WTC11 (cell line): ENCODE measurements around the gene EIF3A. TPM values are rescaled to one million over a fixed set of nuclear protein-coding genes. Genes with fewer than 3 reads are reported as not detected.

Source experiments
- ATAC-seq: fragments of 200-7000 bp; cut with Tn5 transposase; 2 replicates; pipeline ENCODE4 v1.10.0; 2021; ENCODE audit warnings: mild to moderate bottlenecking, moderate library complexity
- CTCF ChIA-PET: fragments of 300-600 bp; sonication (Branson Sonifier 250); formaldehyde crosslinking; loops from one replicate; lab custom pipeline; 2021; ENCODE audit warnings: antibody characterized with exemption; lab: Charles Lee
- POLR2A ChIA-PET: fragments of 350-600 bp; sonication (Branson Sonifier 250); formaldehyde crosslinking; loops from one replicate; lab custom pipeline; 2021; ENCODE audit warnings: antibody characterized with exemption; lab: Charles Lee
- DNase-seq: peaks from one replicate; pipeline ENCODE4 v3.0.0; 2021; ENCODE audit warnings: low spot score
- H3K27ac Mint-ChIP-seq: 2 replicates; pipeline ENCODE4 v1.8.0; 2021; ENCODE audit warnings: mixed read lengths
- H3K27me3 Mint-ChIP-seq: 2 replicates; pipeline ENCODE4 v1.8.0; 2021; ENCODE audit warnings: low read depth, mild to moderate bottlenecking, moderate library complexity, mixed read lengths
- H3K36me3 Mint-ChIP-seq: 2 replicates; pipeline ENCODE4 v1.8.0; 2021; ENCODE audit warnings: mixed read lengths
- H3K4me1 Mint-ChIP-seq: 2 replicates; pipeline ENCODE4 v1.8.0; 2022; ENCODE audit warnings: mixed read lengths
- H3K4me3 Mint-ChIP-seq: 2 replicates; pipeline ENCODE4 v1.8.0; 2021; ENCODE audit warnings: mild to moderate bottlenecking, moderate library complexity, mixed read lengths
- H3K9me3 Mint-ChIP-seq: 2 replicates; pipeline ENCODE4 v1.8.0; 2021; ENCODE audit warnings: mixed read lengths
- CTCF ChIP-seq: fragments of 200-600 bp; IDR thresholded peaks from 2 replicates; pipeline ENCODE4 v1.8.0; 2022; ENCODE audit warnings: antibody characterized with exemption
- EMX1 ChIP-seq: fragments of 250-450 bp; sonication (Bioruptor Pico); IDR thresholded peaks from 2 replicates; pipeline ENCODE4 v1.8.0; 2021; ENCODE audit warnings: mild to moderate bottlenecking
- ESRRA ChIP-seq: sonication (generic); formaldehyde crosslinking; IDR thresholded peaks from 2 replicates; pipeline ENCODE4 v1.8.1; 2022; ENCODE audit warnings: mild to moderate bottlenecking, missing genetic modification reagents, borderline replicate concordance
- GABPB1 ChIP-seq: sonication (generic); formaldehyde crosslinking; IDR thresholded peaks from 2 replicates; pipeline ENCODE4 v1.8.1; 2023; ENCODE audit warnings: mild to moderate bottlenecking, missing genetic modification reagents
- JAZF1 ChIP-seq: fragments of 250-450 bp; sonication (Bioruptor Pico); IDR thresholded peaks from 2 replicates; pipeline ENCODE4 v1.9.0; 2021; ENCODE audit warnings: moderate library complexity, mild to moderate bottlenecking, inconsistent platforms
- MAX ChIP-seq: sonication (generic); formaldehyde crosslinking; IDR thresholded peaks from 2 replicates; pipeline ENCODE4 v1.8.0; 2022; ENCODE audit warnings: mild to moderate bottlenecking, missing genetic modification reagents
- NFATC4 ChIP-seq: fragments of 250-450 bp; sonication (Bioruptor Pico); IDR thresholded peaks from 2 replicates; pipeline ENCODE4 v1.9.0; 2021; ENCODE audit warnings: mild to moderate bottlenecking
- OVOL2 ChIP-seq: fragments of 250-450 bp; sonication (Bioruptor Pico); IDR thresholded peaks from 2 replicates; pipeline ENCODE4 v1.9.0; 2021; ENCODE audit warnings: mild to moderate bottlenecking, borderline replicate concordance
- PRRX2 ChIP-seq: fragments of 250-450 bp; sonication (Bioruptor Pico); IDR thresholded peaks from 2 replicates; pipeline ENCODE4 v1.8.0; 2021; ENCODE audit warnings: mild to moderate bottlenecking
- RORB ChIP-seq: fragments of 250-450 bp; sonication (Bioruptor Pico); IDR thresholded peaks from 2 replicates; pipeline ENCODE4 v1.9.0; 2021; ENCODE audit warnings: mild to moderate bottlenecking
- SMAD3 ChIP-seq: sonication (generic); formaldehyde crosslinking; IDR thresholded peaks from 2 replicates; pipeline ENCODE4 v1.8.0; 2022; ENCODE audit warnings: missing genetic modification reagents, mild to moderate bottlenecking, borderline replicate concordance
- TEAD1 ChIP-seq: sonication (generic); formaldehyde crosslinking; IDR thresholded peaks from 2 replicates; pipeline ENCODE4 v1.8.0; 2022; ENCODE audit warnings: mild to moderate bottlenecking, missing genetic modification reagents
- ZNF121 ChIP-seq: sonication (generic); formaldehyde crosslinking; IDR thresholded peaks from 2 replicates; pipeline ENCODE4 v1.8.0; 2023; ENCODE audit warnings: missing genetic modification reagents
- ZNF281 ChIP-seq: sonication (generic); formaldehyde crosslinking; IDR thresholded peaks from 2 replicates; pipeline ENCODE4 v1.8.0; 2023; ENCODE audit warnings: mild to moderate bottlenecking, missing genetic modification reagents
- ZNF396 ChIP-seq: fragments of 250-450 bp; sonication (Bioruptor Pico); IDR thresholded peaks from 2 replicates; pipeline ENCODE4 v1.8.0; 2021; ENCODE audit warnings: mild to moderate bottlenecking, moderate library complexity, borderline replicate concordance
- total RNA-seq: library from RNA; stranded (reverse); gene quantifications from 3 replicates; pipeline ENCODE4 v1.2.3, GENCODE V29; 2021
- TF ChIP-seq, protein P1 (sequence below): sonication (generic); formaldehyde crosslinking; IDR thresholded peaks from 2 replicates; pipeline ENCODE4 v1.8.1; 2023; ENCODE audit warnings: mild to moderate bottlenecking, missing genetic modification reagents
- TF ChIP-seq, protein P2 (sequence below): fragments of 250-450 bp; sonication (Bioruptor Pico); IDR thresholded peaks from 2 replicates; pipeline ENCODE4 v1.9.0; 2021; ENCODE audit warnings: mild to moderate bottlenecking, borderline replicate concordance
- TF ChIP-seq, protein P3 (sequence below): sonication (generic); formaldehyde crosslinking; IDR thresholded peaks from 2 replicates; pipeline ENCODE4 v1.8.1; 2023; ENCODE audit warnings: mild to moderate bottlenecking, missing genetic modification reagents, moderate library complexity
- TF ChIP-seq, protein P4 (sequence below): fragments of 250-450 bp; sonication (Bioruptor Pico); IDR thresholded peaks from 2 replicates; pipeline ENCODE4 v1.9.0; 2021; ENCODE audit warnings: mild to moderate bottlenecking
- TF ChIP-seq, protein P5 (sequence below): sonication (generic); formaldehyde crosslinking; IDR thresholded peaks from 2 replicates; pipeline ENCODE4 v1.8.1; 2022; ENCODE audit warnings: mild to moderate bottlenecking, missing genetic modification reagents, moderate library complexity, borderline replicate concordance

The EIF3A gene
- total RNA-seq, 1 experiment from 2014 or later: 213 TPM

- H3K4me3 Mint-ChIP-seq: peak overlapping the region; percentile 68
- TF ChIP-seq, protein P1, sequence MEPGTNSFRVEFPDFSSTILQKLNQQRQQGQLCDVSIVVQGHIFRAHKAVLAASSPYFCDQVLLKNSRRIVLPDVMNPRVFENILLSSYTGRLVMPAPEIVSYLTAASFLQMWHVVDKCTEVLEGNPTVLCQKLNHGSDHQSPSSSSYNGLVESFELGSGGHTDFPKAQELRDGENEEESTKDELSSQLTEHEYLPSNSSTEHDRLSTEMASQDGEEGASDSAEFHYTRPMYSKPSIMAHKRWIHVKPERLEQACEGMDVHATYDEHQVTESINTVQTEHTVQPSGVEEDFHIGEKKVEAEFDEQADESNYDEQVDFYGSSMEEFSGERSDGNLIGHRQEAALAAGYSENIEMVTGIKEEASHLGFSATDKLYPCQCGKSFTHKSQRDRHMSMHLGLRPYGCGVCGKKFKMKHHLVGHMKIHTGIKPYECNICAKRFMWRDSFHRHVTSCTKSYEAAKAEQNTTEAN: no peak
- peak; percentile 25; the same call in 1 of the 2 replicates for TF ChIP-seq GABPB1
- TF ChIP-seq EMX1 (CRISPR knock-in tag): peak; percentile 83; the same call in 1 of the 2 replicates
- TF ChIP-seq OVOL2: no peak
- peak; percentile 49; the same call in 1 of the 2 replicates for TF ChIP-seq ESRRA (CRISPR knock-in tag)
- TF ChIP-seq MAX: peak; percentile 73; the same call in 1 of the 2 replicates
- peak; percentile 45; the same call in 1 of the 2 replicates for TF ChIP-seq NFATC4 (CRISPR knock-in tag)
- TF ChIP-seq JAZF1: no peak
- TF ChIP-seq, protein P2, sequence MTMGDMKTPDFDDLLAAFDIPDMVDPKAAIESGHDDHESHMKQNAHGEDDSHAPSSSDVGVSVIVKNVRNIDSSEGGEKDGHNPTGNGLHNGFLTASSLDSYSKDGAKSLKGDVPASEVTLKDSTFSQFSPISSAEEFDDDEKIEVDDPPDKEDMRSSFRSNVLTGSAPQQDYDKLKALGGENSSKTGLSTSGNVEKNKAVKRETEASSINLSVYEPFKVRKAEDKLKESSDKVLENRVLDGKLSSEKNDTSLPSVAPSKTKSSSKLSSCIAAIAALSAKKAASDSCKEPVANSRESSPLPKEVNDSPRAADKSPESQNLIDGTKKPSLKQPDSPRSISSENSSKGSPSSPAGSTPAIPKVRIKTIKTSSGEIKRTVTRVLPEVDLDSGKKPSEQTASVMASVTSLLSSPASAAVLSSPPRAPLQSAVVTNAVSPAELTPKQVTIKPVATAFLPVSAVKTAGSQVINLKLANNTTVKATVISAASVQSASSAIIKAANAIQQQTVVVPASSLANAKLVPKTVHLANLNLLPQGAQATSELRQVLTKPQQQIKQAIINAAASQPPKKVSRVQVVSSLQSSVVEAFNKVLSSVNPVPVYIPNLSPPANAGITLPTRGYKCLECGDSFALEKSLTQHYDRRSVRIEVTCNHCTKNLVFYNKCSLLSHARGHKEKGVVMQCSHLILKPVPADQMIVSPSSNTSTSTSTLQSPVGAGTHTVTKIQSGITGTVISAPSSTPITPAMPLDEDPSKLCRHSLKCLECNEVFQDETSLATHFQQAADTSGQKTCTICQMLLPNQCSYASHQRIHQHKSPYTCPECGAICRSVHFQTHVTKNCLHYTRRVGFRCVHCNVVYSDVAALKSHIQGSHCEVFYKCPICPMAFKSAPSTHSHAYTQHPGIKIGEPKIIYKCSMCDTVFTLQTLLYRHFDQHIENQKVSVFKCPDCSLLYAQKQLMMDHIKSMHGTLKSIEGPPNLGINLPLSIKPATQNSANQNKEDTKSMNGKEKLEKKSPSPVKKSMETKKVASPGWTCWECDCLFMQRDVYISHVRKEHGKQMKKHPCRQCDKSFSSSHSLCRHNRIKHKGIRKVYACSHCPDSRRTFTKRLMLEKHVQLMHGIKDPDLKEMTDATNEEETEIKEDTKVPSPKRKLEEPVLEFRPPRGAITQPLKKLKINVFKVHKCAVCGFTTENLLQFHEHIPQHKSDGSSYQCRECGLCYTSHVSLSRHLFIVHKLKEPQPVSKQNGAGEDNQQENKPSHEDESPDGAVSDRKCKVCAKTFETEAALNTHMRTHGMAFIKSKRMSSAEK: peak; percentile 69; the same call in 1 of the 2 replicates
- TF ChIP-seq, protein P3, sequence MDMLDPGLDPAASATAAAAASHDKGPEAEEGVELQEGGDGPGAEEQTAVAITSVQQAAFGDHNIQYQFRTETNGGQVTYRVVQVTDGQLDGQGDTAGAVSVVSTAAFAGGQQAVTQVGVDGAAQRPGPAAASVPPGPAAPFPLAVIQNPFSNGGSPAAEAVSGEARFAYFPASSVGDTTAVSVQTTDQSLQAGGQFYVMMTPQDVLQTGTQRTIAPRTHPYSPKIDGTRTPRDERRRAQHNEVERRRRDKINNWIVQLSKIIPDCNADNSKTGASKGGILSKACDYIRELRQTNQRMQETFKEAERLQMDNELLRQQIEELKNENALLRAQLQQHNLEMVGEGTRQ: peak; percentile 35
- TF ChIP-seq, protein P4, sequence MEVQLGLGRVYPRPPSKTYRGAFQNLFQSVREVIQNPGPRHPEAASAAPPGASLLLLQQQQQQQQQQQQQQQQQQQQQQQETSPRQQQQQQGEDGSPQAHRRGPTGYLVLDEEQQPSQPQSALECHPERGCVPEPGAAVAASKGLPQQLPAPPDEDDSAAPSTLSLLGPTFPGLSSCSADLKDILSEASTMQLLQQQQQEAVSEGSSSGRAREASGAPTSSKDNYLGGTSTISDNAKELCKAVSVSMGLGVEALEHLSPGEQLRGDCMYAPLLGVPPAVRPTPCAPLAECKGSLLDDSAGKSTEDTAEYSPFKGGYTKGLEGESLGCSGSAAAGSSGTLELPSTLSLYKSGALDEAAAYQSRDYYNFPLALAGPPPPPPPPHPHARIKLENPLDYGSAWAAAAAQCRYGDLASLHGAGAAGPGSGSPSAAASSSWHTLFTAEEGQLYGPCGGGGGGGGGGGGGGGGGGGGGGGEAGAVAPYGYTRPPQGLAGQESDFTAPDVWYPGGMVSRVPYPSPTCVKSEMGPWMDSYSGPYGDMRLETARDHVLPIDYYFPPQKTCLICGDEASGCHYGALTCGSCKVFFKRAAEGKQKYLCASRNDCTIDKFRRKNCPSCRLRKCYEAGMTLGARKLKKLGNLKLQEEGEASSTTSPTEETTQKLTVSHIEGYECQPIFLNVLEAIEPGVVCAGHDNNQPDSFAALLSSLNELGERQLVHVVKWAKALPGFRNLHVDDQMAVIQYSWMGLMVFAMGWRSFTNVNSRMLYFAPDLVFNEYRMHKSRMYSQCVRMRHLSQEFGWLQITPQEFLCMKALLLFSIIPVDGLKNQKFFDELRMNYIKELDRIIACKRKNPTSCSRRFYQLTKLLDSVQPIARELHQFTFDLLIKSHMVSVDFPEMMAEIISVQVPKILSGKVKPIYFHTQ: peak; percentile 14; the same call in 1 of the 2 replicates
- no peak for TF ChIP-seq ZNF396
- no peak for TF ChIP-seq RORB (CRISPR knock-in tag)
- no peak for TF ChIP-seq CTCF
- 0 out of 2 replicates have a peak, but pooled peaks have one; percentile 52 for TF ChIP-seq TEAD1 (CRISPR knock-in tag)
- no peak for TF ChIP-seq SMAD3
- no peak for TF ChIP-seq ZNF281 (CRISPR knock-in tag)
- no peak for TF ChIP-seq ZNF121 (CRISPR knock-in tag)
- TF ChIP-seq PRRX2: peak; percentile 64
- TF ChIP-seq, protein P5, sequence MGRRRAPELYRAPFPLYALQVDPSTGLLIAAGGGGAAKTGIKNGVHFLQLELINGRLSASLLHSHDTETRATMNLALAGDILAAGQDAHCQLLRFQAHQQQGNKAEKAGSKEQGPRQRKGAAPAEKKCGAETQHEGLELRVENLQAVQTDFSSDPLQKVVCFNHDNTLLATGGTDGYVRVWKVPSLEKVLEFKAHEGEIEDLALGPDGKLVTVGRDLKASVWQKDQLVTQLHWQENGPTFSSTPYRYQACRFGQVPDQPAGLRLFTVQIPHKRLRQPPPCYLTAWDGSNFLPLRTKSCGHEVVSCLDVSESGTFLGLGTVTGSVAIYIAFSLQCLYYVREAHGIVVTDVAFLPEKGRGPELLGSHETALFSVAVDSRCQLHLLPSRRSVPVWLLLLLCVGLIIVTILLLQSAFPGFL: no peak
These were observed 50.0 kb downstream of the EIF3A start for GRCh38 chr10:119030421-119031250.

More at GRCh38 chr10:119030421-119031250, 50.0 kb downstream of the EIF3A start:
- ChIA-PET POLR2A (interaction anchor here (0.9 to 2.0 kb wide), 4 partner anchors 49 to 276 kb away, joined by 3 to 6 read pairs (median 4); partner anchors contain the start of genes CACUL1 and DENND10), CTCF (interaction anchor here (0.6 to 1.0 kb wide), 2 partner anchors 47 to 436 kb away, joined by 3 to 10 read pairs; no protein-coding TSS in a partner anchor)
- Mint-ChIP-seq H3K27me3 (peaks cover 6% of the 10 kb centered on the region), H3K9me3 (no peaks in the 10 kb centered on the region), H3K27ac (no peak overlapping the region), H3K4me1 (peaks cover 27% of the 10 kb centered on the region), H3K36me3 (peaks cover 13% of the 10 kb centered on the region)
- ATAC-seq (peak; percentile 19), DNase-seq (peak; percentile 68)
